Measurements from ENCODE around the gene LDLRAP1. TPM values are rescaled to one million over a fixed set of nuclear protein-coding genes. Genes with fewer than 3 reads are reported as not detected.
"Not testable (repeated sequence)": the region's sequence is repeated elsewhere in the genome, so short reads cannot be mapped to it uniquely, and the experiment has no call there.

The LDLRAP1 gene
- total RNA-seq, 2 experiments from 2014 or later, result 19.1 to 19.7 TPM

GRCh38 chr1:25593861-25594260 is 50.5 kb downstream of the LDLRAP1 start:
- Mint-ChIP-seq H3K4me3 (no peak overlapping the region), H3K27ac (no peak overlapping the region), H3K4me1 (ENCODE audit: low read depth) (peaks cover 9% of the 10 kb centered on the region), H3K27me3 (ENCODE audit: low read depth) (no peaks in the 10 kb centered on the region), H3K9me3 (peaks cover 4% of the 10 kb centered on the region), H3K36me3 (ENCODE audit: low read depth) (no peaks in the 10 kb centered on the region)
- CTCF ChIA-PET, result interaction anchor here (0.8 to 1.0 kb wide), 2 partner anchors 14 to 27 kb away, joined by 3 read pairs; no protein-coding TSS in a partner anchor
- DNase-seq, result no peak
- intact Hi-C loops (cut with micrococcal nuclease), result no loop called here

- Mint-ChIP-seq H3K27me3 (ENCODE audit: low read depth) (no peaks in the 10 kb centered on the region), H3K9me3 (peaks cover 7% of the 10 kb centered on the region), H3K4me1 (ENCODE audit: low read depth) (peaks cover 9% of the 10 kb centered on the region), H3K4me3 (no peak overlapping the region), H3K27ac (no peak overlapping the region), H3K36me3 (ENCODE audit: low read depth) (no peaks in the 10 kb centered on the region)
- DNase-seq, result no peak
- intact Hi-C loops (cut with micrococcal nuclease), result no loop called here
- CTCF ChIA-PET, result no interaction called here
Observed at GRCh38 chr1:25594971-25595370, 51.6 kb downstream of the LDLRAP1 start.

DNA sequence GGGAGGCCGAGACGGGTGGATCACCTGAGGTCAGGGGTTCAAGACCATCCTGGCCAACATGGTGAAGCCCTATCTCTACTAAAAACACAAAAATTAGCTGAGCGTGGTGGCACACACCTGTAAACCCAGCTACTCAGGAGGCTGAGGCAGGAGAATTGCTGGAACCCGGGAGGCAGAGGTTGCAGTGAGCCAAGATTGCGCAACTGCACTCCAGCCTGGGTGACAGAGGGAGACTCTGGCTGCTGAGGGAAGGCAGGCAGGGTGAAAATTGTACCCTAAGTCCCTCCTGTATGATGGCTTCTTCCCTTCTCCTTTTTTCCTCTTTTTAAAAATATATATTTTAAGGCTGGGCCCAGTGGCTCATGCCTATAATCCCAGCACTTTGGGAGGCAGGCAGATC is 53.2 kb downstream of the LDLRAP1 start:
- not testable (repeated sequence) for H3K27ac Mint-ChIP-seq

GRCh38 chr1:25598879-25599278 is 55.5 kb downstream of the LDLRAP1 start:
- intact Hi-C loops (cut with micrococcal nuclease), result no loop called here
- Mint-ChIP-seq H3K4me1 (ENCODE audit: low read depth) (peaks cover 2% of the 10 kb centered on the region), H3K36me3 (ENCODE audit: low read depth) (no peaks in the 10 kb centered on the region), H3K9me3 (peaks cover 7% of the 10 kb centered on the region), H3K4me3 (no peak overlapping the region), H3K27me3 (ENCODE audit: low read depth) (no peaks in the 10 kb centered on the region), H3K27ac (no peak overlapping the region)
- no peak for DNase-seq
- CTCF ChIA-PET, result interaction anchor here (1.0 to 3.5 kb wide), 4 partner anchors 10 to 44 kb away, joined by 3 to 12 read pairs (median 7); no protein-coding TSS in a partner anchor

More for the DNA sequence above, 53.2 kb downstream of the LDLRAP1 start:
- H3K9me3 Mint-ChIP-seq; H3K4me3 Mint-ChIP-seq; H3K4me1 Mint-ChIP-seq (ENCODE audit: low read depth); H3K36me3 Mint-ChIP-seq (ENCODE audit: low read depth); DNase-seq; H3K27me3 Mint-ChIP-seq (ENCODE audit: low read depth); intact Hi-C loops (cut with micrococcal nuclease): not testable (repeated sequence)
- CTCF ChIA-PET, result interaction anchor here (0.5 to 1.0 kb wide), 2 partner anchors 32 to 184 kb away, joined by 3 to 5 read pairs; no protein-coding TSS in a partner anchor

DNA sequence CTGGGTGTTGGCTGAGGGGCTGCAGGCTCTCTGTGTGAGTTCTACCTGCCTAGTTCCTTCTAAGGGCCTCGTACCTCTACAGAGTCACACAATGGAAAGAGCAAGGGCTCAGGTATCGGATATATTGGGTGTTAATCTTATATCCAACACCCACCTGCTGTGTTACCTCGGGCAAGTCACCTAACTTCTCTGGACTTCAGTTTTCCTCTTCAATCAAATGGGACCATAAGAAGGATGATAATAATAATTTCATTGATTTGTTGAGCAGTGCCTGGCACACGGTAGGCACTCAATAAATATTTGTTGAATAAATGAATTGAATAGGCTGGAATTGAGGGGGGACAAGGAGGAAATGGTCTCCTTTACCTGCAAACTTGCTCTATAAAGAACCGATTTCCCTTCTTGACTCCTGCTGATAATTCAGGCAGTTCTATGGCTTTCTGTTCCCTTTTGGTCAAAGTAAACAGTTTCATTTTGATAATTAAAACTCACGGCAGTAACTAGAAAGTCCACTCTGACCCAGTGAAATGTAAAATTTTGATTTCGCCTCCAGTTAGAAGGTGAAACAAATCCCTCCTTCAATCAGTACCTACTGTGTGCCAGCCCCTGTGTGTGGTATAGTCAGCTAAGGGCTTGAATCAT is 56.7 kb downstream of the LDLRAP1 start:
- Mint-ChIP-seq H3K27me3 (ENCODE audit: low read depth) (no peaks in the 10 kb centered on the region), H3K4me1 (ENCODE audit: low read depth) (peaks cover 2% of the 10 kb centered on the region), H3K27ac (no peak overlapping the region), H3K9me3 (peaks cover 7% of the 10 kb centered on the region), H3K36me3 (ENCODE audit: low read depth) (no peaks in the 10 kb centered on the region), H3K4me3 (no peak overlapping the region)
- intact Hi-C loops (cut with micrococcal nuclease), result no loop called here
- CTCF ChIA-PET, result interaction anchor here (0.7 to 3.5 kb wide), 3 partner anchors 9 to 83 kb away, joined by 5 to 12 read pairs (median 11); no protein-coding TSS in a partner anchor
- DNase-seq, result no peak

DNA sequence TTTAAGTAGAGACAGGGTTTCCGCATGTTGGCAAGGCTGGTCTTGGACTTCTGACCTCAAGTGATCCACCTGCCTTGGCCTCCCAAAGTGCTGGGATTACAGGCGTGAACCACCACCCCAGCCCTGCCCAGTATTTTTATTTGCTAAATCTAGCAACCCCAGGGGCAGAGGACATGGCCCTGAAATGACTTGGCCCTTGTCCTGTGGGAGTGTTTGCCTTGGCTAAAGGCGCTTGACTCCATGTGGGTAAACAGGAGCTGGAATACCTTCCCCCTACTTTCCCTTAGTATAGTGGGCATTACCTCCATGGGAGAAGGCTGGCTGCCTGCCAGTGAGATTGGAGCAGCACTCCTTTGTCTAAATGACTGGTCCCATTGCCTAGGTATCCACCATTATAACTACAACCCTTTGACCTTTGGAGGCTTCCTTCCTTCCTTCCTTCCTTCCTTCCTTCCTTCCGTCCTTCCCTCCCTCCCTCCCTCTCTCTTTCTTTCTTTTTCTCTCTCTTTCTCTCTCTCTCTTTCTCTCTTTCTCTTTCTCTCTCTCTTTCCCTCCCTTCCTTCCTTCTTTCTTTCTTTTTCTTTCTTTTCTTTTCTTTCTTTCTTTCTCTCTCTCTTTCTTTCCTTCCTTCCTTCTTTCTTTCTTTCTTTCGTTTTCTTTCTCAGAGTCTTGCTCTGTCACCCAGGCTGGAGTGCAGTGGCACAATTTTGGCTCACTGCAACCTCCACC is 57.7 kb downstream of the LDLRAP1 start:
- DNase-seq; H3K36me3 Mint-ChIP-seq (ENCODE audit: low read depth); intact Hi-C loops (cut with micrococcal nuclease); CTCF ChIA-PET; H3K4me1 Mint-ChIP-seq (ENCODE audit: low read depth); H3K4me3 Mint-ChIP-seq; H3K9me3 Mint-ChIP-seq; H3K27me3 Mint-ChIP-seq (ENCODE audit: low read depth); H3K27ac Mint-ChIP-seq: not testable (repeated sequence)

DNA sequence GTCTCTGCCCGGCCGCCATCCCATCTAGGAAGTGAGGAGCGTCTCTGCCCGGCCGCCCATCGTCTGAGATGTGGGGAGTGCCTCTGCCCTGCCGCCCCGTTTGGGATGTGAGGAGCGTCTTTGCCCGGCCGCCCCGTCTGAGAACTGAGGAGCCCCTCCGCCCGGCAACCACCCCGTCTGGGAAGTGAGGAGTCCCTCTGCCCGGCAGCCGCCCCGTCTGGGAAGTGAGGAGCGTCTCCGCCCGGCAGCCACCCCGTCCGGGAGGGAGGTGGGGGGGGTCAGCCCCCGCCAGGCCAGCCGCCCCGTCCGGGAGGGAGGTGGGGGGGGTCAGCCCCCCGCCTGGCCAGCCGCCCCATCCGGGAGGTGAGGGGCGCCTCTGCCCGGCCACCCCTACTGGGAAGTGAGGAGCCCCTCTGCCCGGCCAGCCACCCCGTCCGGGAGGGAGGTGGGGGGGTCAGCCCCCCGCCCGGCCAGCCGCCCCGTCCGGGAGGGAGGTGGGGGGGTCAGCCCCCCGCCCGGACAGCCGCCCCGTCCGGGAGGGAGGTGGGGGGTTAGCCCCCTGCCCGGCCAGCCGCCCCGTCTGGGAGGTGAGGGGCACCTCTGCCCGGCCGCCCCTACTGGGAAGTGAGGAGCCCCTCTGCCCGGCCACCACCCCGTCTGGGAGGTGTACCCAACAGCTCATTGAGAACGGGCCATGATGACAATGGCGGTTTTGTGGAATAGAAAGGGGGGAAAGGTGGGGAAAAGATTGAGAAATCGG is 60.6 kb downstream of the LDLRAP1 start:
- H3K36me3 Mint-ChIP-seq (ENCODE audit: low read depth); H3K27me3 Mint-ChIP-seq (ENCODE audit: low read depth); H3K4me3 Mint-ChIP-seq; CTCF ChIA-PET; H3K9me3 Mint-ChIP-seq; DNase-seq; intact Hi-C loops (cut with micrococcal nuclease); H3K4me1 Mint-ChIP-seq (ENCODE audit: low read depth); H3K27ac Mint-ChIP-seq: not testable (repeated sequence)

DNA sequence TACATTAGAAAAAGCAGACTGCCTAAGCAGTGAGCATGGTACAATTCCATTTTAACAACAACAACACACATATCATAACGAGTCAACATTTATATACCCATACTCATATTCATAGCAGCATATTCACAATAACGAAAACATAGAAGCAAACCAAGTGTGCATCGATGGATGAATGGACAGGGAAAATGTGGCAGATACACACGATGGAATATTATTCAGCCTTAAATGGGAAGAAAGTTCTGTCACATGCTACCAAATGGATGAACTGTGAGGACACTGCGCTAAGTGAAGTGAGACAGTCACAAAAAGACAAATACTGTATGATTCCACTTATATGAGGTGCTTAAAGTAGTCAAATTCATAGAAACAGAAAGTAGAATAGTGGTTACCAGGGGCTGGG is 63.7 kb downstream of the LDLRAP1 start:
- CTCF ChIA-PET, result interaction anchor here (3.2 kb wide), 1 partner anchor 204 kb away, joined by 33 read pairs; no protein-coding TSS in a partner anchor

DNA sequence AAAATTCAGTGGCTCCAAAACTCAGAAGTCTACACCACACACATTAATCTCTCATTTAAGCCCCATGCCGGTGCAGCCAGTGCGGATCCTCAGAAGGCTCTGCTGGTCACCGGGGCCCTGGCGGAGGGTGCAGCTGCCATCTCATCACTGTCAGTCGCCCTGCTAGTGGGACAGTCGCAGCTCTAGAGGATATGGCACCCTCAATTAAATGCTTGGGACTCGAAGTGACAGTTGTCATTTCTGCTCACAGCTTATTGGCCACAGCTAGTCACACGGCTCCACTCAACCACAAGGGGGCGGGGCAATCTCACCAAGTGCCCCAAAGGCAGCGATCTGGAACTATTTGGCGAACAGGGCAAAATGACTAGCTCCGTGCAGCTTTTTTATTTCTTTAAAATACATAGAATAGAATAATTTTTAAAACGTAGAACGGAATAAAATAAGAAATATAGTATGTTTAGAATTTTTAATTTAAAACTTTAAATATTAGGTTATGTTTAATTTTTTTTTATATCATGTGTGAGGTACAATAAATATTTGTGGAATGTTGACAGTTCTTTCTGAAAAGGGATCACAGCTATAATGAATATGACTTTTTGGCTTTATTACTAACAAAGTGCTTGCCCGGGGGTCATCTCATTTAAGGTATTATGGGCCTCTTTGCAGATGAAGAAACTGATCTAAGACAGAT is 65.2 kb downstream of the LDLRAP1 start:
- Mint-ChIP-seq H3K4me3 (no peak overlapping the region), H3K27me3 (ENCODE audit: low read depth) (no peaks in the 10 kb centered on the region), H3K36me3 (ENCODE audit: low read depth) (no peaks in the 10 kb centered on the region), H3K27ac (no peak overlapping the region), H3K4me1 (ENCODE audit: low read depth) (peaks cover 11% of the 10 kb centered on the region), H3K9me3 (no peaks in the 10 kb centered on the region)
- intact Hi-C loops (cut with micrococcal nuclease), result loop anchor here (1.0 kb wide), 3 partner anchors 136 to 390 kb away; partner anchors contain the start of gene PAFAH2
- CTCF ChIA-PET, result interaction anchor here (0.6 to 4.8 kb wide), 18 partner anchors 10 to 336 kb away, joined by 3 to 46 read pairs (median 6); partner anchors contain the start of gene SELENON
- DNase-seq, result peak; percentile 96

More for the DNA sequence above, 63.7 kb downstream of the LDLRAP1 start:
- H3K36me3 Mint-ChIP-seq (ENCODE audit: low read depth), result no peaks in the 10 kb centered on the region
- no peak overlapping the region for H3K27ac Mint-ChIP-seq
- no peaks in the 10 kb centered on the region for H3K9me3 Mint-ChIP-seq
- no peaks in the 10 kb centered on the region for H3K27me3 Mint-ChIP-seq (ENCODE audit: low read depth)
- peaks cover 11% of the 10 kb centered on the region for H3K4me1 Mint-ChIP-seq (ENCODE audit: low read depth)
- intact Hi-C loops (cut with micrococcal nuclease), result no loop called here
- no peak overlapping the region for H3K4me3 Mint-ChIP-seq
- no peak for DNase-seq

GRCh38 chr1:25609921-25610320 is 66.5 kb downstream of the LDLRAP1 start:
- H3K4me1 Mint-ChIP-seq (ENCODE audit: low read depth), result peaks cover 19% of the 10 kb centered on the region
- no peaks in the 10 kb centered on the region for H3K36me3 Mint-ChIP-seq (ENCODE audit: low read depth)
- H3K27ac Mint-ChIP-seq, result no peak overlapping the region
- H3K9me3 Mint-ChIP-seq, result no peaks in the 10 kb centered on the region
- DNase-seq, result no peak
- CTCF ChIA-PET, result interaction anchor here (1.2 to 4.8 kb wide), 12 partner anchors 9 to 335 kb away, joined by 3 to 46 read pairs (median 10); partner anchors contain the start of gene SELENON
- H3K4me3 Mint-ChIP-seq, result no peak overlapping the region
- H3K27me3 Mint-ChIP-seq (ENCODE audit: low read depth), result peaks cover 1% of the 10 kb centered on the region
- intact Hi-C loops (cut with micrococcal nuclease), result no loop called here

DNA sequence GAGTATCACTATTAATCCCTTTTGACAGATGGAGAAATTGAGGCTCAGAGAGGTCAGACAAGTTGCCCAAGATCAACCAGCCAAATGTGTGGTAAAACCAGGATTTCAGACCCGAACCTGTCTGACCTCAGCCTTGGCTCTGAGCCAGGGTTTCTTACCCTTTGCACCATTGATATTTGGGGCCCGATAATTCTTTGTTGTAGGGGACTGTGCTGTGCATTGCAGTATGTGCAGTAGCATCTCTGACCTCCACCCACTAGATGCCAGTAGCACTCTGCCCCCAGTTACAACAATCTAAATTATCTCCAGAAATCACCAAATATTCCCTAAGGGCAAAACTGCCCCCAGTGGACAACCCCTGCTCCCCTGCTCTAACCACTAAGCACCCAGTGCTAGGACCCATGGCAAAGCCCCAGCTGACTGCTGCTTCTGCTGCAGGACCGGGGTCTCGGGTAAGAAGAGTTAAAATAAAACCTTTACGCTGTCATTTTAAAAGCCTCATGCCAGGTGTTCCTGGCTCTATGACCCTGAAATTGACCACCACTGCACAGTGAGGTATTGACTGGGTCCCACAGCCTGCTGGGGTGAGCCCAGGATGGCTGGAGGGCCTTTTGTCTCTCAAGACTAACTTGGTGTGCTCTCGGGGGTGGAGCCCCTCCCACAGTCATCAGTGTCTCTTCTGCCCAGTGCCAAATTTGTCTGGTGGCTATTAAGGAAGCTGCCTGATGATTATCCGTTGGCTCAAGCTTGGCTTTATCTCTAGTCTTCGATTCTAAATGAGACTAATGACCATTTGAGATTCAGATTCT is 67.6 kb downstream of the LDLRAP1 start:
- peak; percentile 50 for DNase-seq
- Mint-ChIP-seq H3K36me3 (ENCODE audit: low read depth) (no peaks in the 10 kb centered on the region), H3K4me3 (no peak overlapping the region), H3K27ac (no peak overlapping the region), H3K4me1 (ENCODE audit: low read depth) (peaks cover 29% of the 10 kb centered on the region), H3K9me3 (no peaks in the 10 kb centered on the region), H3K27me3 (ENCODE audit: low read depth) (peaks cover 1% of the 10 kb centered on the region)
- intact Hi-C loops (cut with micrococcal nuclease), result no loop called here
- CTCF ChIA-PET, result interaction anchor here (0.8 to 4.8 kb wide), 5 partner anchors 58 to 197 kb away, joined by 3 to 46 read pairs (median 5); partner anchors contain the start of gene SELENON

All from activated naive CD4-positive, alpha-beta T cell treated with anti-CD3 and anti-CD28 coated beads for 36 hours (primary cell).